Activated CD4-positive, alpha-beta memory T cell treated with anti-CD3 and anti-CD28 coated beads for 36 hours (primary cell): ENCODE measurements around the gene EIF4E3. TPM values are rescaled to one million over a fixed set of nuclear protein-coding genes. Genes with fewer than 3 reads are reported as not detected.

Source experiments
- CTCF ChIA-PET: fragments of 350-600 bp; sonication (Branson Sonifier 250); formaldehyde crosslinking; loops from one replicate; lab custom pipeline; 2021; ENCODE audit warnings: antibody characterized with exemption, inconsistent platforms; lab: Charles Lee
- POLR2A ChIA-PET: fragments of 350-600 bp; sonication (Branson Sonifier 250); formaldehyde crosslinking; loops from one replicate; lab custom pipeline; 2021; ENCODE audit warnings: antibody characterized with exemption; lab: Charles Lee
- DNase-seq: peaks from one replicate; pipeline ENCODE4 v3.0.0-alpha.2; 2020
- H3K27ac Mint-ChIP-seq: one replicate; pipeline ENCODE4 v1.8.0; 2021; ENCODE audit warnings: mixed read lengths
- H3K27me3 Mint-ChIP-seq: one replicate; pipeline ENCODE4 v1.8.0; 2021; ENCODE audit warnings: mixed read lengths
- H3K36me3 Mint-ChIP-seq: one replicate; pipeline ENCODE4 v1.8.0; 2021; ENCODE audit warnings: mixed read lengths
- H3K4me1 Mint-ChIP-seq: one replicate; pipeline ENCODE4 v1.8.0; 2021; ENCODE audit warnings: low read depth, mixed read lengths
- H3K4me3 Mint-ChIP-seq: one replicate; pipeline ENCODE4 v1.8.0; 2021; ENCODE audit warnings: mild to moderate bottlenecking, mixed read lengths
- H3K9me3 Mint-ChIP-seq: one replicate; pipeline ENCODE4 v1.8.0; 2021; ENCODE audit warnings: mixed read lengths
- intact Hi-C: fragments of 100-400 bp; cut with micrococcal nuclease; formaldehyde crosslinking; loops from one replicate; pipeline ENCODE4 v1.15.1; 2023
- total RNA-seq, 2 experiments: library from RNA; stranded (reverse); gene quantifications; one replicate each; pipeline ENCODE4 v1.2.3, GENCODE V29; 2021

EIF4E3 gene
- total RNA-seq, 2 experiments from 2014 or later = 36.7 to 37.6 TPM

DNA sequence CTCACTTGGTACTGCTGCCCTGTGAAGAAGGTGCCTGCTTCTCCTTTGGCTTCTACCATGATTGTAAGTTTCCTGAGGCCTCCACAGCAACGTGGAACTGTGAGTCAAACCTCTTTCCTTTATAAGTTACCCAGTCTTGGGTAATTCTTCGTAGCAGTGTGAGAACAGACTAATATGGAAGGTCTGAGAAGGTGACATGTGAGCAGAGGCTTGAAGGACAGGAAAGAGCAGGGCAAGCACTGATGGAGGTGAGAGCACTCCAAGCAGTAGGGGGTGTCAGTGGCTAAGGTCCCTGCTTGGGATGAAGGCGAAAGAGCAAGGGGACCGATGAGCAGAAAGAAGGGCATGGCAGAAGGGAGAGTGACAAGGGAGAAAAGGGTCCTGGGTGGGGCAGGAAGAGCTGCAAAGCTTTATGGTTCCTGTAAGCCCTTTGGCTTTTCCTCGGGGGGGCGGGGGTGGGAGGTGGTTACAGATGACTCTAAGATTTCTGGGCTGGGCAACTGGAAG, 3.5 kb downstream of the EIF4E3 start:
- ChIA-PET CTCF (interaction anchor here (1.2 kb wide), 1 partner anchor 8 kb away, joined by 5 read pairs; no protein-coding TSS in a partner anchor), POLR2A (interaction anchor here (1.2 kb wide), 1 partner anchor 11 kb away, joined by 3 read pairs; no protein-coding TSS in a partner anchor)
- H3K4me1 Mint-ChIP-seq = peaks cover 76% of the 10 kb centered on the region
- intact Hi-C loops = loop anchor here (1.0 to 10.0 kb wide), 15 partner anchors 10 to 1363 kb away; partner anchors contain the start of genes FOXP1, PPP4R2, RYBP and SHQ1
- no peaks in the 10 kb centered on the region for H3K27me3 Mint-ChIP-seq
- H3K4me3 Mint-ChIP-seq = peak overlapping the region; percentile 56
- H3K36me3 Mint-ChIP-seq = peaks cover 4% of the 10 kb centered on the region
- peak overlapping the region; percentile 91 for H3K27ac Mint-ChIP-seq
- DNase-seq = peak; percentile 51
- no peaks in the 10 kb centered on the region for H3K9me3 Mint-ChIP-seq

DNA sequence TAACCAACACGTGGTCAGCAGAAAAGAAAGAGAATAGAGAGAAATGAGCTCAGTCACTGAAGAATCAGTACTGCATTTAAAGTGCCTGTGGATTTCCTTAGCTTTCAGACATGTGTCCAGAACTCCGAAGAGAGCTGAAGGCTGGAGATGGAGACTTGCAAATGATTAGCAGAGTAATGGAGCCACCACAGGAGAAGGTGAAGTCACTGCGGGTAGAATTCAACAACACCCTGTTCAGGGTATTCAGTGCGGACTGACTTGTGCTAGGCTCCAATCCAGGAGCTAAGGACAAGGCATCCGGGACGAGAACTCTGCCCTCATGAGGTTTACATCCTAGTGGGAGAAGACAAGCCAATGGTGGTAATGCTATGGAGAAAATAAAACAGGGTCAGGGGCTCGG, 4.2 kb downstream of the EIF4E3 start:
- ChIA-PET CTCF (interaction anchor here (1.2 to 2.1 kb wide), 2 partner anchors 9 to 11 kb away, joined by 5 to 19 read pairs; no protein-coding TSS in a partner anchor), POLR2A (no interaction called here)
- H3K27me3 Mint-ChIP-seq = no peaks in the 10 kb centered on the region
- peak overlapping the region; percentile 91 for H3K27ac Mint-ChIP-seq
- H3K9me3 Mint-ChIP-seq = no peaks in the 10 kb centered on the region
- no peak for DNase-seq
- H3K4me1 Mint-ChIP-seq = peaks cover 72% of the 10 kb centered on the region
- H3K4me3 Mint-ChIP-seq = peak overlapping the region; percentile 56
- intact Hi-C loops = loop anchor here (5.0 to 10.0 kb wide), 14 partner anchors 139 to 1364 kb away; partner anchors contain the start of genes FOXP1, PPP4R2, RYBP and SHQ1
- peaks cover 4% of the 10 kb centered on the region for H3K36me3 Mint-ChIP-seq

DNA sequence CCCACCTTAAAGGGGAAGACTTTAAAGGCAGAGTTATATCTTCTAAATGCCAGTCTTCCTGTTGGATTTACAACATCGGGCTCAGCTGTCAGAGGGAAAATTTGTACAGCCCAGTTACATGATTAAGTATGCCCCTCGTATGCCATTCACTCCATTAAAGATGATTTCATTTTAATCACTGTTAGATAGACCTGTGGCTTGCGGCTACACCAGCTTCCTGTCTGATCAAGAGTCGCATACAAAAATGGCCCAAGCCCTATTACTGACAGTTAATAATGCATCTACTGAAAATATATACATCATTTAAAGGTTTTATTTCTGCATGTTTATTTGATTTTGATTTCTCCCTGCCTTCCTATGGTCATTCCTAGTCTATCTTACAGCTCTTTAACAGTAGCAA, 7.1 kb downstream of the EIF4E3 start:
- Mint-ChIP-seq H3K27me3 (no peaks in the 10 kb centered on the region), H3K27ac (peak overlapping the region; percentile 64), H3K4me3 (no peak overlapping the region), H3K36me3 (peaks cover 4% of the 10 kb centered on the region), H3K9me3 (no peaks in the 10 kb centered on the region), H3K4me1 (peaks cover 83% of the 10 kb centered on the region)
- ChIA-PET POLR2A (no interaction called here), CTCF (interaction anchor here (2.6 kb wide), 1 partner anchor 12 kb away, joined by 9 read pairs; no protein-coding TSS in a partner anchor)
- intact Hi-C loops = no loop called here
- peak; percentile 41 for DNase-seq

DNA sequence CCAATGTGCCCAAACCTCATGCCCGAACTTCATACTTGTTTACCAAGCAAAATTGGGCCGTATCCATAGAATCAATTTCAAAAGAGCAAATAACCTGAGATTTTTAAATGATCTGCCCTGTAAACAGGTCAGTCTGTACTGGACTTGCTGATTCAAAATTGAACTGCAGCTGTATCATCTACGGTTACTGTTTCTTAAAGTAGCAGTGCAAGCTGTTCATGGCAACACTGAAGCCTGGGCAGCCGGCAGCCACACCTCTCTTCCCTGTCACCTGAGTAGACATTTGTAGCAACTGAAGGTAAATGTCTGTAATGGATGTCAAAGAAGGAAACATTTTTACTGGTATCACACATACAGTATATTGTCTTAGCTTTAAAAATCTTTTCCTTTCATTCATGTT, 10.6 kb downstream of the EIF4E3 start:
- Mint-ChIP-seq H3K4me3 (no peak overlapping the region), H3K36me3 (peaks cover 3% of the 10 kb centered on the region), H3K27me3 (no peaks in the 10 kb centered on the region), H3K27ac (no peak overlapping the region), H3K4me1 (peaks cover 79% of the 10 kb centered on the region), H3K9me3 (no peaks in the 10 kb centered on the region)
- POLR2A ChIA-PET = no interaction called here
- intact Hi-C loops = no loop called here
- DNase-seq = no peak
- CTCF ChIA-PET = interaction anchor here (1.1 to 3.1 kb wide), 3 partner anchors 9 to 160 kb away, joined by 6 to 20 read pairs (median 9); no protein-coding TSS in a partner anchor

DNA sequence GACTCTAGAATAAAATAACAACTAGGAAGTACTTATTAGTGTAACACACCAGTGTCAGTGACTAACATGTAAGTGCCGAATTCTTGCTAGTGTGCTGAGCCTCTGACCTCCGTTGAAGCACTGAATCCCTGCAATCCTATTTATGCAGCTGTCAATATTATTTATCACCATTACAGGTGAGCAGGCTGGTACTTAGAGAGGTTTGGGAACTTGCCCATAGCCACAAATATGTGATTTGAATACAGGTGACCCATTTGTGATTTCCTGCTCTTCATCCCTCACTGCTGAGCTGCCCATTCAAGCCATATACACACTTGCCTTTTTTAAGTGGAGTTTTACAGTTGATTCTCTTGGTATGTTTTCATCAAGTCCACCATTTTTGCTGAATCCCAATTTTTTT, 12.2 kb downstream of the EIF4E3 start:
- POLR2A ChIA-PET = no interaction called here
- Mint-ChIP-seq H3K4me1 (peaks cover 72% of the 10 kb centered on the region), H3K27ac (no peak overlapping the region), H3K9me3 (no peaks in the 10 kb centered on the region), H3K27me3 (no peaks in the 10 kb centered on the region), H3K4me3 (no peak overlapping the region), H3K36me3 (peaks cover 5% of the 10 kb centered on the region)
- intact Hi-C loops = no loop called here
- no peak for DNase-seq
- CTCF ChIA-PET = interaction anchor here (1.2 to 3.1 kb wide), 3 partner anchors 16 to 162 kb away, joined by 3 to 20 read pairs (median 6); no protein-coding TSS in a partner anchor

DNA sequence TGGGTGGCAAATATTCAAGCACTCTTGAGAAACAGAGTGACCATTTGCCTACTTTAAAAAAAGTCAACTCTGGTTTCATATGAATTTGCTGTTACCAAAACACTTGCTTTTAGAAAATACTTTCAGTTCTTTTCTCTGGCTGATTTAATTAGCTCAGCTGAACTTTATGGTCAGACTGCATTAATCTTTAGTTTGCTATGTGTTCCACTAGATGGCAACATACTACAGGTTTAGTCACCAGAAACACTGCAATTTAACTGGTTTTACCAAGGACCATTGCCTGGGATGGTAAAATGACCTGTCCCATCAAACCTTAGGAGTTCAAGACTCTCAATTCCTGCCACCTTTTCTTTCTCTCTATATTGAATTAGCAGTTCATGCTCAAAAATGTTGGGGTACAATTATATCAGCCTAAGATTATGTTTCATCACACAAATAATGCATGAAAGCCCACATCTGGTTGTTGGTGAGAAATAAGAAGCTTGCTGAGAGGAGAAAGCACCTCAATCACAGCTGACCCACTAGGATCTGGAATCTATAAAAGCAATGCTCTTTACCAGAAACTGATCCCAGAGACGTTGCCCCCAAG, 14.2 kb downstream of the EIF4E3 start:
- no peak for DNase-seq
- Mint-ChIP-seq H3K36me3 (peaks cover 5% of the 10 kb centered on the region), H3K4me1 (peaks cover 70% of the 10 kb centered on the region), H3K9me3 (no peaks in the 10 kb centered on the region), H3K4me3 (no peak overlapping the region), H3K27ac (no peak overlapping the region), H3K27me3 (no peaks in the 10 kb centered on the region)
- ChIA-PET CTCF (interaction anchor here (0.6 to 3.0 kb wide), 19 partner anchors 9 to 1160 kb away, joined by 3 to 47 read pairs (median 4); no protein-coding TSS in a partner anchor), POLR2A (interaction anchor here (1.5 kb wide), 1 partner anchor 11 kb away, joined by 3 read pairs; no protein-coding TSS in a partner anchor)
- intact Hi-C loops = loop anchor here (1.0 to 2.0 kb wide), 4 partner anchors 11 to 148 kb away; partner anchors contain the start of gene PROK2

DNA sequence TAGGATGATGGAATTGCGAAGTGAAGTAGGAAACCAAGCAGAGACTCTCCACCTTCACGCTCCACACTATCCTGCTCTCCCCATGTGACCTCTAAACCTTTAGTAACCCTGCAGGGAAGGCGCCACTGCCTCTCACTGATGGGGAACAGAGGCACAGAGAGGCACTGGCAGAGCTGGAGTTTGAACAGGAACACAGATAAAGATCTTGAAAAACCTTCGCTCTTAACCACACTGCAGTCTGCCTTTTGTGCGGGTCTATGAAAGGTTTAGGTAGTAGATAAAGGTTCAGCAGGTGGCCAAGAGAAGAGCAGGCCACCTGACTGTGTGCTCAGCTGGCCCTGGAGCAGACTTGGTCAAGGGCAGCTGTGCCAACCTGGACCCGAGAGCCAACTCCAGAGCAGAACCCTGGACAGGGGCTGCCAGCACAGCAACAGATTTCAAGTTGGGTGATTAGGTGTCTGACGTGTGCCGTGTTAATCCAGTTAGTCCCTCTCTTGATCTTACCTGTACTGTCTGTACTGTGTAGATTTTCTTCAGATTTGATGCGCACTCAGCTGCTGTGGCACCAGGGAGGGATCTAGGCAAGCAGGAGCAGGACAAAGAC, 15.2 kb downstream of the EIF4E3 start:
- H3K9me3 Mint-ChIP-seq = no peaks in the 10 kb centered on the region

DNA sequence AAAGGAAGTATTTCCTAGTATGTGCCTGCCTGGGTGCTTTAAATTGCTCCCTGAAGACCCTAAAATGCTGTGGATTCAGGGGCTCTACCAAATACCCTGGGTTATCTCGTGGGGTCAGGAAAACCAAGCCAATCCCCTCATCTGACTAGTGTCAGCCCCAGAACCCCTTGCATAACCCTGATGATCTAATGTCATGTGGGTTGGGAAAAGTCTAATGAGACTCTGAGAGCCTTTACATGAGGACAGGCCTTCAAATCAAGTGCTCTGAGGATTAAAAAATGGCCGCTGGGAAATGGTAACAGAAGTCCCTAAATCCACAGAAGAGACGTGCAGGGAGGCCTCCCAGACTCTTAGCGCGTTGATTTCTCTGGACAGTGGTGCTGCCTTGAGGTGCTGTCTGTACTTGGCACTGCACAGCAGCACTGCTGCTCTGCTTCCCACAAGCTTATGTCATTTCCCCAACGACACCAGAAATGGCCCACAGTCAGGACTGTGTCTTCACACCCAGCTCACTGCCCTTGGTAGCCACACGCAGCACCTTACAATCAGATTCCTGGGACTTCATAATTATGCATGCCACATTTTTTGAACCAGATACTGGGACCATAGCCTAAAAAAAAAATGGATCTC, 16.6 kb downstream of the EIF4E3 start:
- CTCF ChIA-PET = no interaction called here
- no peak for DNase-seq
- no peak overlapping the region for H3K27ac Mint-ChIP-seq
- no peak overlapping the region for H3K4me3 Mint-ChIP-seq
- no peaks in the 10 kb centered on the region for H3K9me3 Mint-ChIP-seq
- H3K4me1 Mint-ChIP-seq = peaks cover 75% of the 10 kb centered on the region
- intact Hi-C loops = no loop called here
- H3K27me3 Mint-ChIP-seq = no peaks in the 10 kb centered on the region
- POLR2A ChIA-PET = no interaction called here
- peaks cover 10% of the 10 kb centered on the region for H3K36me3 Mint-ChIP-seq

More for the DNA sequence above, 15.2 kb downstream of the EIF4E3 start:
- peak overlapping the region; percentile 30 for H3K27ac Mint-ChIP-seq
- H3K27me3 Mint-ChIP-seq = no peaks in the 10 kb centered on the region
- DNase-seq = no peak
- peaks cover 8% of the 10 kb centered on the region for H3K36me3 Mint-ChIP-seq
- no peak overlapping the region for H3K4me3 Mint-ChIP-seq
- peaks cover 73% of the 10 kb centered on the region for H3K4me1 Mint-ChIP-seq
- intact Hi-C loops = loop anchor here (2.0 kb wide), 1 partner anchor 75 kb away; the partner anchor contains the start of gene PROK2
- POLR2A ChIA-PET = interaction anchor here (1.5 kb wide), 1 partner anchor 12 kb away, joined by 3 read pairs; no protein-coding TSS in a partner anchor
- CTCF ChIA-PET = interaction anchor here (0.7 to 3.0 kb wide), 9 partner anchors 8 to 626 kb away, joined by 3 to 47 read pairs (median 18); no protein-coding TSS in a partner anchor

DNA sequence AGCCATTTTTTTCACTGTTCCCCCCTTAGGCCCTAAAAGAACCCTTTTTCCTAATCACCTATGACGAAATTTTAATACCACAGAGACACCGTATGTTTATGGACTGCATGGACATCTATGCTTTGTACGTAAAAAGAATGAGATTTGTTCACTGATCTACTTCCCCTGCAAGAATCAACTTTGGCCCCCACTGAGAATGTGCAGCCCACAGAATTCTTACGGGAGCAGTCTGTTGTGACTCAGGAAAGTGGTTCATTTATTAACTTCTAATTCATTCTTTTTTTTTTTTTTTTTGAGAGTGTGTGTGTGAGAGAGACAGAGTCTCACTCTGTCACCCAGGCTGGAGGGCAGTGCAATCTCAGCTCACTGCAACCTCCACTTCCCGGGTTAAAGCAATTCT, 17.6 kb downstream of the EIF4E3 start:
- Mint-ChIP-seq H3K4me1 (peaks cover 76% of the 10 kb centered on the region), H3K9me3 (no peaks in the 10 kb centered on the region), H3K27ac (peak overlapping the region; percentile 23), H3K4me3 (no peak overlapping the region), H3K36me3 (peaks cover 10% of the 10 kb centered on the region), H3K27me3 (no peaks in the 10 kb centered on the region)
- DNase-seq = no peak
- intact Hi-C loops = no loop called here
- POLR2A ChIA-PET = no interaction called here
- CTCF ChIA-PET = no interaction called here

DNA sequence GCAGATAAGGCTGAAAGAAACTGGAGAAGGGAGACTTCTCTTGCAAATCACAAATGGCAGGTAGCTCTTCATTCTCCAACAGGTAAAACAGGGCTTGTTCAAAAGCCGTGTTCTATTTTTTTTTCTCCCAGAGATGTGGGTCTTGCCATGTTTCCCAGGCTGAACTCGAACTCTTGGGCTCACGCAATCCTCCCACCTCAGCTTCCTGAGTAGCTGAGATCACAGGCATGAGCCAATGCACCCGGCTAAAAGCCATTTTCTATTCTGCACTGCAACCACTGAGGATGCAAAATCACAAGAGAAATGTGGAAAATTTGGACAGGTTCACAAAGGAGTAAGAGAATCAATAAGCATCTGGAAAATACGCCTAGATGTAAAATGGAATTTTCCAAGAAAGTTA, 19.5 kb downstream of the EIF4E3 start:
- H3K27ac Mint-ChIP-seq = peak overlapping the region; percentile 50
- ChIA-PET POLR2A (no interaction called here), CTCF (no interaction called here)
- no peaks in the 10 kb centered on the region for H3K9me3 Mint-ChIP-seq
- H3K4me1 Mint-ChIP-seq = peaks cover 80% of the 10 kb centered on the region
- H3K4me3 Mint-ChIP-seq = no peak overlapping the region
- intact Hi-C loops = no loop called here
- no peaks in the 10 kb centered on the region for H3K27me3 Mint-ChIP-seq
- peaks cover 10% of the 10 kb centered on the region for H3K36me3 Mint-ChIP-seq
- no peak for DNase-seq

DNA sequence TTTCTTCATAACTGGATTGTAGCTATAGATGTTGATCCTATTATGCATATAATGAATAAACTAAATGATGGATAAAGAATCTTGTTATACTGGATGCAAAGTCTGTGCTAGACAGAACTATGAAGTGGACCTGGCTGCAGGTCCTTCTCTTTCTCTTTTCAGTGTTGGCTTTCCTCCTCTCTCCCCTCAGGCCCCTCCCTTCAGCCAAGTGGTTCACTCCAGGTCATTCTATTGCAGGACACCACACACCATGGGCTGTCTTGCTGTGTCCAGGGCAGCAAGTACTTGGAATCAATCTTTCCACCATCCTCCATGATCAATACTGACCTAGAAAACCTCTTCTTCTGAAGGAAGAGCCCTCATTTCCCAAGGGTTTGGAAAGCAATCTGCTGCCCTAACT, 20.3 kb downstream of the EIF4E3 start:
- peaks cover 10% of the 10 kb centered on the region for H3K36me3 Mint-ChIP-seq
- peaks cover 74% of the 10 kb centered on the region for H3K4me1 Mint-ChIP-seq
- ChIA-PET POLR2A (no interaction called here), CTCF (interaction anchor here (1.5 kb wide), 1 partner anchor 25 kb away, joined by 5 read pairs; no protein-coding TSS in a partner anchor)
- intact Hi-C loops = no loop called here
- H3K9me3 Mint-ChIP-seq = no peaks in the 10 kb centered on the region
- no peak overlapping the region for H3K4me3 Mint-ChIP-seq
- peak overlapping the region; percentile 38 for H3K27ac Mint-ChIP-seq
- H3K27me3 Mint-ChIP-seq = no peaks in the 10 kb centered on the region
- no peak for DNase-seq
